Trophoblast cell (in vitro differentiated cells and primary cell): ENCODE measurements around the gene PADI1.

Experiments used
- DNase-seq, 2 donors: peaks; one replicate each; pipeline ENCODE4 v3.0.0-alpha.2; 2016
- H2AFZ ChIP-seq: 2 replicates; pipeline ENCODE4 v1.6.1; 2013; ENCODE audit warnings: low read length, moderate library complexity, mild to moderate bottlenecking; ENCODE audit not compliant: insufficient read depth, poor library complexity
- H2AK5ac ChIP-seq: 2 replicates; pipeline ENCODE4 v1.6.1; 2013; ENCODE audit warnings: mild to moderate bottlenecking, low read length
- H2BK120ac ChIP-seq: 2 replicates; pipeline ENCODE4 v1.6.1; 2013; ENCODE audit warnings: low read length, mild to moderate bottlenecking, moderate library complexity; ENCODE audit not compliant: insufficient read depth, poor library complexity
- H2BK12ac ChIP-seq: 2 replicates; pipeline ENCODE4 v1.6.1; 2013; ENCODE audit warnings: mild to moderate bottlenecking, low read length, moderate library complexity
- H2BK5ac ChIP-seq: 2 replicates; pipeline ENCODE4 v1.6.1; 2013; ENCODE audit warnings: low read length, low read depth, moderate library complexity, mild to moderate bottlenecking; ENCODE audit not compliant: poor library complexity
- H3K14ac ChIP-seq: 2 replicates; pipeline ENCODE4 v1.6.1; 2013; ENCODE audit warnings: mild to moderate bottlenecking, low read length
- H3K18ac ChIP-seq: 2 replicates; pipeline ENCODE4 v1.6.1; 2013; ENCODE audit warnings: mild to moderate bottlenecking, low read length
- H3K23ac ChIP-seq: 2 replicates; pipeline ENCODE4 v1.6.1; 2013; ENCODE audit warnings: low read length
- H3K27ac ChIP-seq: 2 replicates; pipeline ENCODE4 v1.5.1; 2013; ENCODE audit warnings: low read depth, mild to moderate bottlenecking, inconsistent platforms, low read length, moderate library complexity
- H3K27me3 ChIP-seq: 2 replicates; pipeline ENCODE4 v1.6.1; 2013; ENCODE audit warnings: inconsistent platforms, mild to moderate bottlenecking, low read length, moderate library complexity; ENCODE audit not compliant: insufficient read depth
- H3K36me3 ChIP-seq, 2 experiments: 1 replicate in 1 of 2; 2 replicates in 1 of 2; pipeline ENCODE4 v1.6.1; 2013; ENCODE audit warnings: low read length in 2 of 2, mild to moderate bottlenecking in 2 of 2, moderate library complexity in 1 of 2; ENCODE audit not compliant: insufficient read depth in 2 of 2, control insufficient read depth in 1 of 2
- H3K4ac ChIP-seq: 2 replicates; pipeline ENCODE4 v1.6.1; 2013; ENCODE audit warnings: low read depth, mild to moderate bottlenecking, low read length, moderate library complexity
- H3K4me1 ChIP-seq, 2 experiments: 1 replicate in 1 of 2; 2 replicates in 1 of 2; pipeline ENCODE4 v1.6.1; 2013; ENCODE audit warnings: low read length in 2 of 2, mild to moderate bottlenecking in 2 of 2, moderate library complexity in 1 of 2; ENCODE audit not compliant: insufficient read depth in 2 of 2, control insufficient read depth in 1 of 2
- H3K4me2 ChIP-seq: 2 replicates; pipeline ENCODE4 v1.6.1; 2013; ENCODE audit warnings: inconsistent platforms, mild to moderate bottlenecking, low read length, moderate library complexity
- H3K4me3 ChIP-seq: 2 replicates; pipeline ENCODE4 v1.5.1; 2013; ENCODE audit warnings: mild to moderate bottlenecking, low read depth, low read length, inconsistent platforms
- H3K79me1 ChIP-seq: one replicate; pipeline ENCODE4 v1.6.1; 2013; ENCODE audit warnings: low read length
- H3K79me2 ChIP-seq: 2 replicates; pipeline ENCODE4 v1.6.1; 2013; ENCODE audit warnings: low read length, mild to moderate bottlenecking; ENCODE audit not compliant: control insufficient read depth, insufficient read depth, poor library complexity
- H3K9ac ChIP-seq: 2 replicates; pipeline ENCODE4 v1.6.1; 2013; ENCODE audit warnings: mild to moderate bottlenecking, low read length
- H3K9me3 ChIP-seq: 2 replicates; pipeline ENCODE4 v1.6.1; 2013; ENCODE audit warnings: low read depth, mild to moderate bottlenecking, control low read depth, inconsistent platforms, low read length; ENCODE audit not compliant: insufficient read depth
- H4K12ac ChIP-seq: 2 replicates; pipeline ENCODE4 v1.6.1; 2013; ENCODE audit warnings: low read depth, mild to moderate bottlenecking, low read length, moderate library complexity
- H4K8ac ChIP-seq: 2 replicates; pipeline ENCODE4 v1.6.1; 2013; ENCODE audit warnings: low read depth, mild to moderate bottlenecking, low read length, moderate library complexity
- H4K91ac ChIP-seq: one replicate; pipeline ENCODE4 v1.6.1; 2013; ENCODE audit warnings: low read depth, mild to moderate bottlenecking, low read length, moderate library complexity
- WGBS: extraction: QIAGEN DNeasy Blood & Tissue Kit; methylation state at CpG from one replicate; pipeline ENCODE4 v1.1.7; 2013; ENCODE audit warnings: missing lambda C conversion rate; ENCODE audit not compliant: insufficient read length, insufficient coverage; ENCODE audit errors: extremely low coverage; 5-methylcytosine and 5-hydroxymethylcytosine counted together

PADI1 gene

GRCh38 chr1:17259233-17259873, 54.4 kb downstream of the PADI1 start:
- Histone ChIP-seq H3K4me2 (no peak overlapping the region), H3K27ac (no peak overlapping the region), H3K23ac (no peak overlapping the region), H3K79me2 (no peaks in the 10 kb centered on the region), H3K4ac (no peak overlapping the region), H3K9ac (no peak overlapping the region), H3K4me3 (no peak overlapping the region), H3K36me3 (no peaks in the 10 kb centered on the region), H3K79me1 (no peaks in the 10 kb centered on the region), H2BK12ac (no peak overlapping the region), H4K8ac (no peak overlapping the region), H2AK5ac (no peak overlapping the region), H4K91ac (no peak overlapping the region), H4K12ac (no peak overlapping the region), H2BK120ac (no peak overlapping the region), H3K27me3 (no peaks in the 10 kb centered on the region), H3K14ac (no peak overlapping the region), H3K9me3 (no peaks in the 10 kb centered on the region), H2BK5ac (no peak overlapping the region), H2AFZ (no peak overlapping the region), H3K4me1 (no peaks in the 10 kb centered on the region), H3K18ac (no peak overlapping the region)
- no CpG with 5 or more reads among the region's 24 CpGs for WGBS
- no peak for DNase-seq

GRCh38 chr1:17260264-17260663, 55.3 kb downstream of the PADI1 start:
- Histone ChIP-seq H3K18ac (no peak overlapping the region), H2AK5ac (no peak overlapping the region), H4K12ac (no peak overlapping the region), H3K27ac (no peak overlapping the region), H3K79me2 (no peaks in the 10 kb centered on the region), H3K9ac (no peak overlapping the region), H3K27me3 (no peaks in the 10 kb centered on the region), H3K79me1 (no peaks in the 10 kb centered on the region), H3K4me3 (no peak overlapping the region), H3K4me2 (no peak overlapping the region), H3K23ac (no peak overlapping the region), H2BK5ac (no peak overlapping the region), H2AFZ (no peak overlapping the region), H4K8ac (no peak overlapping the region), H3K4ac (no peak overlapping the region), H3K9me3 (no peaks in the 10 kb centered on the region), H3K4me1 (peaks cover 0 to under 1% of the 10 kb centered on the region in 2 experiments), H4K91ac (no peak overlapping the region), H3K14ac (no peak overlapping the region), H2BK120ac (no peak overlapping the region), H2BK12ac (no peak overlapping the region), H3K36me3 (no peaks in the 10 kb centered on the region)
- DNase-seq: no peak
- WGBS: no CpG with 5 or more reads among the region's 7 CpGs

GRCh38 chr1:17260738-17261137, 55.8 kb downstream of the PADI1 start:
- no peak overlapping the region for H2AK5ac ChIP-seq
- H2BK12ac ChIP-seq: no peak overlapping the region
- no peak overlapping the region for H2AFZ ChIP-seq
- no CpG with 5 or more reads among the region's 5 CpGs for WGBS
- peaks cover 0 to 4% of the 10 kb centered on the region in 2 experiments for H3K4me1 ChIP-seq
- H3K9ac ChIP-seq: no peak overlapping the region
- H3K14ac ChIP-seq: no peak overlapping the region
- H3K18ac ChIP-seq: no peak overlapping the region
- no peak overlapping the region for H3K27ac ChIP-seq
- DNase-seq: no peak
- H3K9me3 ChIP-seq: no peaks in the 10 kb centered on the region
- no peaks in the 10 kb centered on the region for H3K79me2 ChIP-seq
- H3K4me3 ChIP-seq: no peak overlapping the region
- H4K8ac ChIP-seq: no peak overlapping the region
- no peak overlapping the region for H3K23ac ChIP-seq
- no peak overlapping the region for H2BK5ac ChIP-seq
- no peak overlapping the region for H2BK120ac ChIP-seq
- no peaks in the 10 kb centered on the region for H3K36me3 ChIP-seq
- no peak overlapping the region for H4K12ac ChIP-seq
- H3K27me3 ChIP-seq: no peaks in the 10 kb centered on the region
- no peak overlapping the region for H3K4me2 ChIP-seq
- H4K91ac ChIP-seq: no peak overlapping the region
- no peaks in the 10 kb centered on the region for H3K79me1 ChIP-seq
- H3K4ac ChIP-seq: no peak overlapping the region

GRCh38 chr1:17263936-17264335, 59.0 kb downstream of the PADI1 start:
- H3K36me3 ChIP-seq: no peaks in the 10 kb centered on the region
- no peaks in the 10 kb centered on the region for H3K27me3 ChIP-seq
- no peak overlapping the region for H3K18ac ChIP-seq
- no peak overlapping the region for H4K91ac ChIP-seq
- no peak overlapping the region for H2BK5ac ChIP-seq
- H2BK12ac ChIP-seq: no peak overlapping the region
- no peaks in the 10 kb centered on the region for H3K79me2 ChIP-seq
- no peak for DNase-seq
- H3K4me3 ChIP-seq: no peak overlapping the region
- H3K23ac ChIP-seq: no peak overlapping the region
- H3K4me1 ChIP-seq: peaks cover 0 to 4% of the 10 kb centered on the region in 2 experiments
- no peak overlapping the region for H4K8ac ChIP-seq
- no peak overlapping the region for H2BK120ac ChIP-seq
- no peak overlapping the region for H4K12ac ChIP-seq
- H2AK5ac ChIP-seq: no peak overlapping the region
- H3K4me2 ChIP-seq: no peak overlapping the region
- no peak overlapping the region for H3K27ac ChIP-seq
- no peak overlapping the region for H2AFZ ChIP-seq
- H3K9ac ChIP-seq: no peak overlapping the region
- no peaks in the 10 kb centered on the region for H3K9me3 ChIP-seq
- H3K79me1 ChIP-seq: no peaks in the 10 kb centered on the region
- no peak overlapping the region for H3K14ac ChIP-seq
- no peak overlapping the region for H3K4ac ChIP-seq
